ENCODE measurements around the gene FOLR2.

The FOLR2 gene

DNA sequence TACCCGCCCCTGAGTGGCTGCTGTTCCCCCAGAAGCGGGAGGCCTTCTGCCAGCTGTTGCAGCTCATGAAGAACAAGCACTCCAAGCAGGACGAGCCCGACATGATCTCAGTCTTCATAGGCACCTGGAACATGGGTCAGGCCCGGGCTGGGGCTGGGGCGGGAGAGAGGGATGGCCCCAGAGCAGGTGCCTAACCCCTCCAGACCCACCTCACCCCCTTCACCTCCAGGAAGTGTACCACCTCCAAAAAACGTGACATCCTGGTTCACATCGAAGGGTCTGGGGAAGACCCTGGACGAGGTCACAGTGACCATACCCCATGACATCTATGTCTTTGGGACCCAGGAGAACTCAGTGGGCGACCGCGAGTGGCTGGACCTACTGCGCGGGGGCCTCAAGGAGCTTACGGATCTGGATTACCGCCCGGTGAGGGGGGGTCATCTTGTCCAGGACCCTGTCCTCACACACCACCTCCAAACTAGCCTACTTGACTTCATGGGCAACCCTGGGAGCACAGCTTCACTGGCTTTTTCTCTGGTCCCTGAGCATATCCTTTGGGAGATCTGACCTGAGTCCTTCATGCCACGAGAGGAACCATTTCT, 14.3 kb downstream of the FOLR2 start:
- DNase-seq, result no peak

DNA sequence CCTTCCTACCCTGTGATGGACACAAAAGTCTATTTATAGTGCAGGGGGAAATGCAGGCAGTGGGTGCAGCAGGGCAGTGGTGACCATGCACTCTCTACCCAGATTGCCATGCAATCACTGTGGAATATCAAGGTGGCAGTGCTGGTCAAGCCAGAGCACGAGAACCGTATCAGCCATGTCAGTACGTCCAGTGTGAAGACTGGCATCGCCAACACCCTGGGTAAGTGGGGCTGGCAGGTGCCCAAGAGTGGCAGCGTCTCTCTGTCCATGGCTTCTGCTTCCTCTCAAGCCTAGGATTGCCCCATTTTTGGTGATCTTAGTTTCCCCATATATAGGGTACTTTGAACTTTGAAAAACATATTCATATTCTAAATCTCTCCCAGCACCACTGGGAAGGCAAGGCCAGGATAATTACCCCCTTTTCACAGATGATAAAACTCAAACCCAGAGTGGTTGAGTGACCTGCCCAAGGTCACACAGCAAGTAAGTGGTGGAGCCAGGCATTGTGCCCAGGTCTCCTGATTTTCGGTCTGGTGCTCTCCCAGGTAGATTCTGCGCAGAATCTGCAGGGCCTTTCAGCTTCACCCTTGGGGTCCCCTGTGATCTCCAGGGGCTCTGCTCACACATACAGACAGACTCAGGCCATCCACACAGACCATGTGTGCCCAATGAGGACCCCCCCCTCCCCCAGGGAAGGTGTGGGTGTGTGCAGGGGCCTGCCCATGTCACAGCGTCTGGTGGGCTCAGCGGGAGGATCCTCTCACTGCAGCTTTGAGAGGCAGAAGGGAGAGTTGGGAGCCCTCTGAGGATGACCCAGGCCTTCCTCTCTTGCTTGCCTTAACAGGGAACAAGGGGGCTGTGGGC, 15.0 kb downstream of the FOLR2 start:
- no peak for DNase-seq

DNA sequence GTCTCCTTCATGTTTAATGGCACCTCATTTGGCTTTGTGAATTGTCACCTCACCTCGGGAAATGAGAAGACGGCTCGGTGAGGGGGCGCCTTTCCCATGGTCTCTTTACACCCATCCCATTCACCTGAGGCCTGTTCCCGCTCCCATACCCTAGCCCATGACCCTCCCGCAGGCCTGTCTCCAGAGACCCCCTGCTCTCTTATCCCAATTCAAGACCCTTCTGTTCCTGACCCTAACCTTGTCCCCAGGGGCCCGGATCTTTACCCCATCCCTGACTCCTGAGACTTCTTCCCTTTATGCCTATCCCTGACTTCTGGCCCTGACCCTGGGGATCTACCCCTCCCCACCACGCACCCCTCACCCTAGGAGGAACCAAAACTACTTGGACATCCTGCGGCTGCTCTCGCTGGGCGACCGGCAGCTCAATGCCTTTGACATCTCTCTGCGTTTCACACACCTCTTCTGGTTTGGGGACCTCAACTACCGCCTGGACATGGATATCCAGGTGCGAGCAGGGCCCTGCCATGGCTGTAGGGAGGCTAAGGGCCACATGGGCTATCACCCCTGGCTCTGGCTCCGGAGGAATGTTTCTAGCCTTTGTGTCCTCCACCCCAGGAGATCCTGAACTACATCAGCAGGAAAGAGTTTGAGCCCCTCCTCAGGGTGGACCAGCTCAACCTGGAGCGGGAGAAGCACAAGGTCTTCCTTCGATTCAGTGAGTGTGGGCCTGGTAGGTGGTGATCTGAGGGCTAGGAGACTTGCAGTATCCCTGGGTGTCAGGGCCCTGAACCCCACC, 15.9 kb downstream of the FOLR2 start:
- DNase-seq, result no peak

- no peak for DNase-seq
Measured at GRCh38 chr11:72233056-72233772, 16.6 kb downstream of the FOLR2 start.

DNA sequence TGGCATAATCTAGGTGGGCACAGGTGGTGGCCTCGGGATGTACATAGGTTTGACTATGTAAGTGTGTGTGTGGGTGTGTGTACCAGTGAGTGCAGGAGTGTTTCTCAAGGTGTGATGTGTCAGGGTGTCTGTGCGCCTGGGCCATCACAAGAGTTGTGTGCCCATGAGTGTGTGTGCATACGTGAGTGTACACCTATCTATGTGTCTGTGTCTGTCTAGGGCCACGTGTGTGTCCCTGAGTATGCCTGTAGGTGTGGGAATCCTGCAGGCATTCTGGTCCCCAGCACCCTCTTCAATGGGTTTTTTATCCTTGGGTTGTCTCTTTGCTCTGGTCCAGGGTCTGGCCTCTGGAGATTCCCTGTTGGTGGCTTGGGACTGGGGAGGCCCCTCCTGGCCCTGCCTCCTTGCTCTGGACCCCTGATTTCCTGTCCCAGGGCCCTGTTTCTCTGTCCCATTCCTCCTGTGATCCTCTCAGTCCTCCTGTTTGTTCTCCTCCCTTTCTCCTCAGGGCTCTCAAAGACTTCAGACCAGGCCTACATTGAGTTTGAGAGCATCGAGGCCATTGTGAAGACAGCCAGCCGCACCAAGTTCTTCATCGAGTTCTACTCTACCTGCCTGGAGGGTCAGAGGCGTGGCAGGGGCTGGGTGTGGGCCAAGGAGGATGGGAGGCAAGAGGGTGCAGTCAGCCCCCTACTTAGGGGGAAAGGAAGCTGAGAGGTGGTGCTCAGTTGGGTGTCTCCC, 17.3 kb downstream of the FOLR2 start:
- no peak for DNase-seq

GRCh38 chr11:72234514-72234830, 17.9 kb downstream of the FOLR2 start:
- no peak for DNase-seq

GRCh38 chr11:72234920-72235319, 18.3 kb downstream of the FOLR2 start:
- no peak for DNase-seq

DNA sequence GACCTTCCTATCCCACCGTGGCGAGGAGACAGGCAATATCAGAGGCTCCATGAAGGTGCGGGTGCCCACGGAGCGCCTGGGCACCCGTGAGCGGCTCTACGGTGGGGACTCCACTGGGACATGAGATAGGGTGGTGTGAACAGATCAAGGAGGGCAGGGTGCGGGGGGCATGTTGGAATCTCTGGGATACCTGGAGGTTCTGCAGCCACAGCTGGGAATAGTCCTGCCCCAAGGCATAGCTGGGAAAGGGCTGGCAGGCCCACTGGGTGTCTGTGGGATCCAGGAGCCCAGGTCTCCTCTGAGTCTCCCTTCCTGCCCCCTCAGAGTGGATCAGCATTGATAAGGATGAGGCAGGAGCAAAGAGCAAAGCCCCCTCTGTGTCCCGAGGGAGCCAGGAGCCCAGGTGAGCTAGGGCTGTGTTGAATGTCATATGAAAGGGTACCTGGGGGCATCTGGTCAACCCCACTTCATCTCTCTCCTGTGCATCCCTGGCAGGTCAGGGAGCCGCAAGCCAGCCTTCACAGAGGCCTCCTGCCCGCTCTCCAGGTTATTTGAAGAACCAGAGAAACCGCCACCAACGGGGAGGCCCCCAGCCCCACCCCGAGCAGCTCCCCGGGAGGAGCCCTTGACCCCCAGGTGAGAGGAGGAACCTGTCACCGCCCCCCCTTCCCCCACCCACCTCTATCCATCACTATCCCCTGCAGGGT, 18.9 kb downstream of the FOLR2 start:
- DNase-seq, result no peak

DNA sequence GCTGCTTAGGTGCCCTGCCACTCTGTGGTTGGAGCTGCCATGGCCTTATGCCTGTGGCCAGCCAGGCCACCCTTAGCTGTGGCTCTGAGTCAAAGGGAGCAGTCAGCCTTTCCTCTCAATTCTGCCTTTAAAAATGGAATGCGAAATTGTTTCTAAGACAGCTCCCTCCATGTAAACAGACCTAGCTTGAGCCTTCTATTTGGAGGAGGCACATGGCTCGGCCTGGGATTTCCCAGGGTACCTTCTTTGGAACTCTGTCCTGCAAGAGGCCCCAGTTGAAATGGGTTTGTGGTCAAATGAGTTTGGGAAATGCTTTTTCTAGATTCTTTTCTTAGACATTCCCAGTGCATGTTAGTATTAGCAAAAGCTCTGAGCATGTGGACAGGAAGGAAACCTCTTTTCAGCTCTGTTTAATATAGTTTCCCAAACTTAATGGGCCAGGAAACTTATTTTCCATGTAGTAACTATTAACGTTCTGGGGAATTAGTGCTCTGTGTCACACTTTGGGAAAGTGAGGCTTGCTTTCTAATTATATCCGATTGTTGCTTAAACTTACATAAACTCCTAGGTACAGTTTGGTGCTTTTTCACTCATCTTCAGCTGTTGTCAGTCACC, 19.6 kb downstream of the FOLR2 start:
- DNase-seq, result no peak

GRCh38 chr11:72236774-72237111, 20.1 kb downstream of the FOLR2 start:
- DNase-seq, result no peak

- no peak for DNase-seq
Measured at GRCh38 chr11:72237112-72237931, 20.7 kb downstream of the FOLR2 start.

DNA sequence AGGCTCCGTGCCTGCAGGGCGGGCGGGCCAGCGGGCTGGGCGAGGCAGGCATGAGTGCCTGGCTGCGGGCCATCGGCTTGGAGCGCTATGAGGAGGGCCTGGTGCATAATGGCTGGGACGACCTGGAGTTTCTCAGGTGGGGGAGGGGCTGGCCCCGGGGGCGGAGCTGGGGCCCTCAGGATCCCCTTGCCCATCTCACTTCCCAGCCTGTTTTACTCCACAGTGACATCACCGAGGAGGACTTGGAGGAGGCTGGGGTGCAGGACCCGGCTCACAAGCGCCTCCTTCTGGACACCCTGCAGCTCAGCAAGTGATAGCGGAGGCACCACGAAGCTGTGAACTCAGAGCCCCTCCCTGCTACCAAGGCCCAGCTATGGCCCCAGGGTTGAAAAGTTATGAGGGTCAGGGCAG, 21.5 kb downstream of the FOLR2 start:
- DNase-seq, result no peak

DNA sequence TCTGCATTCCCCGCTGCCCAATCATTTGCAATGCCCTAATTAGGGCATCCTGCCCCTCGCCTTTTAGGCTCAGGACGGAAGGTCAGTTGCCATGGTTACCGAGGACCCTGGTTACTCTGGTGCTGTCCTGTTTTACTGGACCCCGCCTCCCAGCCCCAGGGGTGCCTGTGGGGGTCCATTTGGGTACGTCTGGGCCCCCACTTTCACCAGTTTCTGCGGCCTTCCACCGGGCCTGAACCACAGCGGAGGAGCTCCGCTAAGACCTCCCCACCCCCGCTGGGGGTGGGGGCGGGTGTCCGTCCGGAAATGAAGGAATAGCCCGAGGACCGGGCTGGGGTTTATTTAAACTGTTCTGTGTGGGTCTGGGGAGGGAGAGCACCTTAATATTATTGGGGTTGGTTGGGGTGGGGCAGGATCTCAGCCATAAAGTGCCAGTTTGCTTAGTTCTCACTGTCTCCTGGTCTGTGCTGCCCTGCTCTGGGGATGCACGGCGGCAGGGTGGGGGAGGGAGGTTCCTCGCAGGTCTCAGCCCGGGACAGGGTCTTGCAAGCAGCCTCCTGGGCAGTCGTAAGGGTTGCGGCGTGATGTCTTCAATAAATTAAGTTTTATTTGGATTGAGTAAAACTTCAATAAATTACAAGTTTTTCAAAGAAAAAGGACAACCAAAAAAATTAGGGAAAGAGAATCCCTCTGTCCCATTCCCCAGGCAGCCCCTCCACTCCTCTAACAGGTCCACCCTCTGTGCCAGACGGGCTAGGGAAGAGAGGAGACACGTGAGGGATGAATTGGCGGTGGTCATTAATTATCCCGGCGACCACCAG, 22.1 kb downstream of the FOLR2 start:
- no peak for DNase-seq

DNA sequence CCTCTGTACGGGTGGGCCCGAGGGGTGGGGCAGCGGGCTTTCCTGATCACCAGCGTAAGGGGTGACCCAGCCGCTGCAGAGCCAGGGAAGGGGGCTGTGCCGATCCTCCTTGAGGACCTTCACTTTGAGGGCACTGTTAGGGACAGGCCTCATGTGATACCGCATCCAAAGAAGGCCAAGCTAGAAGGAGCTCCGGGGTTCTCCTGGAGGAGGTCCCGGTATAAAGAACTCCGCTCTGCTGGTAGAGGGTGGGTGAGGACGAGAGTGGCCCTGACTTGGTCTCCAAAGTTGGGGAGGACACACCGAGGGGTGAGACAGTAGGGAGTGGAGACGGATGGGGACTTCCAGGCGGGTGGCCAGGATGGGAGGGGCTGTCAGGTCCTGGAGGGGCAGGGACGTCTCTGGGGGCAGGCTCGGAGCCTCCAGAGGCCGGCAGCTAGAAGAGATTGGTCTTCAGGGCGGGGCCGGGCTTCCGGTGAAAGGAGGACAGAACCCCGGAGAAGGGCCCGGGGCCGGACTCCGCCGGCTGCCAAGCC, 22.8 kb downstream of the FOLR2 start:
- no peak for DNase-seq

- no peak for DNase-seq
Measured at GRCh38 chr11:72239849-72240460, 23.4 kb downstream of the FOLR2 start.

GRCh38 chr11:72240461-72241290, 24.1 kb downstream of the FOLR2 start:
- no peak for DNase-seq

DNA sequence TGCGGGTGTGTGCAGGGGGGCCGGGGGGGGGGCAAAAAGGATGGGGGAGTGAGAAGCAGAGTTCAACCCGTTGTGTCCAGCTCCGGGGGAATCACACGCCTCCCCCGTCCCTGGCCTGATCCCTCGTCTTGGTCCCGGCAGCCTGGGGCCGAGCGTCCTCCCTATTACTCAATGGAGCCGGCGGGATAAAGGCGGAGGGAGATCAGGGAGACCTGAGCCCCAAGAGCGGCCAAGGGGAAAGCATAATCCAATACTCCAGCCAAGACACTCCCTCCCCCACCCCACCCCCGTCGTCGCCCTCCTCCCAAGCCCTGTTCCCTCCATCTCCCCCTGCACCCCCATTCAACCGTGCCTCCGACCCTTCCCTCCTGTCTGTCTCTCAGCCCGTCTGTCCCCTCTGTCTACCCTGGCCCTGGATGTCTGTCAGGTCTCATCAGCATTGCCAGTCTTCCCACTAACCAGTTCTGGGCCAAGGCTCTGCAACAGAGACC, 24.7 kb downstream of the FOLR2 start:
- DNase-seq, result no peak

- no peak for DNase-seq
Measured at GRCh38 chr11:72242141-72242540, 25.5 kb downstream of the FOLR2 start.
